ENCODE data around the gene HCN3. TPM values are rescaled to one million over a fixed set of nuclear protein-coding genes. Genes with fewer than 3 reads are reported as not detected.
A peak's percentile ranks its signal among the peaks of the same experiment; 100 is the strongest.

HCN3 gene
- total RNA-seq, 1 experiment from 2014 or later: 5.4 TPM

DNA sequence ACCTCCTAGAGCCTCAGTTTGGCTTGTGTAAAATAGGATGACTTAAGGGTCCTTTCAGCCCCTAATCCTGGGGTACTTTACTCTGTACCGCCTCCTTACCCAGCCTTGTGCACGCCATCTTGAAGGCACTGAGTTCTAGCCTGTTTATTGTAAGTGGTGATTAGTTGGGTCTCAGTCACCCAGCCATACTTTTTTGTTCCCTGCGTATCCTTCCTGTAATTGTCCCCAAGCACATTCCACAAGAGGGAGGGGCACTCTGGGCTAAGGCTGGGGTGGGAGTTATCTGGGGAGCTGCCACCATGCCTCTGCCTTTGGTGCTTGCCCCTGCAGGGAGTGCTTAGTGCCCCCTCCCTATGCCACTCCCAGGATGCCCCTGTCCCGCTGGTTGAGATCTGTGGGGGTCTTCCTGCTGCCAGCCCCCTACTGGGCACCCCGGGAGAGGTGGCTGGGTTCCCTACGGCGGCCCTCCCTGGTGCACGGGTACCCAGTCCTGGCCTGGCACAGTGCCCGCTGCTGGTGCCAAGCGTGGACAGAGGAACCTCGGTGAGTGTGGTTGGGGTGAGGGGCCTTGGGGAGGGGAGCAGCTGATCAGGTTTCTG, 32.3 kb downstream of the HCN3 start:
- Mint-ChIP-seq H3K4me3 (peak overlapping the region; percentile 95 to 98), H3K4me1 (peaks cover 13 to 24% of the 10 kb centered on the region in 2 experiments)
- WGBS (ENCODE audit: extremely low coverage, insufficient read length, low lambda C conversion rate): no CpG with 5 or more reads among the region's 11 CpGs

More for the DNA sequence above, 32.3 kb downstream of the HCN3 start:
- Histone ChIP-seq H3K18ac (ENCODE audit: insufficient read length, low read depth, low read length) (no peak overlapping the region), H4K91ac (ENCODE audit: insufficient read length, low read depth, low read length) (no peak overlapping the region), H3K79me2 (ENCODE audit: insufficient read depth, low read length) (peaks cover 10% of the 10 kb centered on the region; the same call in 1 of the 2 replicates), H3K14ac (ENCODE audit: insufficient read depth, low read length) (no peak overlapping the region; the same call in 1 of the 2 replicates), H3K9ac (ENCODE audit: extremely low read depth, insufficient read length, low read length) (peak overlapping the region; percentile 83), H3K23me2 (ENCODE audit: insufficient read length, low read depth, low read length, poor library complexity, severe bottlenecking) (peaks cover 10% of the 10 kb centered on the region), H3K27me3 (ENCODE audit: insufficient read depth, low read length) (no peaks in the 10 kb centered on the region), H3K23ac (ENCODE audit: insufficient read length, low read depth, low read length) (no peak overlapping the region), H3K9me3 (ENCODE audit: control insufficient read depth, low read depth, low read length) (no peaks in the 10 kb centered on the region), H2BK120ac (ENCODE audit: low read depth, low read length, poor library complexity, severe bottlenecking) (no peak overlapping the region), H2BK15ac (ENCODE audit: low read depth, low read length) (no peak overlapping the region), H4K8ac (replicated peaks; ENCODE audit: insufficient read length, low read depth, low read length) (no peak overlapping the region), H3K4ac (ENCODE audit: low read depth, low read length) (no peak overlapping the region), H2BK12ac (ENCODE audit: insufficient read length, low read depth, low read length) (no peak overlapping the region), H3K27ac (ENCODE audit: insufficient read length, low read depth, low read length) (peak overlapping the region; percentile 2), H2AFZ (ENCODE audit: low read length) (no peak overlapping the region), H2BK20ac (ENCODE audit: low read depth, low read length, poor library complexity, severe bottlenecking) (no peak overlapping the region), H3K79me1 (ENCODE audit: insufficient read depth, low read depth, low read length, poor library complexity, severe bottlenecking) (peaks cover 5% of the 10 kb centered on the region), H3T11ph (ENCODE audit: low read length) (no peak overlapping the region), H3K4me2 (ENCODE audit: insufficient read depth, insufficient read length, low read length) (peak overlapping the region; percentile 94), H2AK5ac (ENCODE audit: insufficient read length, low read length) (no peak overlapping the region), H2BK5ac (ENCODE audit: insufficient read length, low read length) (no peak overlapping the region), H3K4me1 (ENCODE audit: insufficient read depth, low read length) (peaks cover 3% of the 10 kb centered on the region; the same call in 1 of the 2 replicates), H4K5ac (ENCODE audit: insufficient read length, low read depth, low read length) (no peak overlapping the region), H4K20me1 (ENCODE audit: control insufficient read depth, insufficient read depth, insufficient read length) (no peaks in the 10 kb centered on the region), H3K56ac (ENCODE audit: insufficient read length, low read depth, low read length) (no peak overlapping the region)
- peaks cover 30 to 41% (median 39%) of the 10 kb centered on the region in 3 experiments; a peak in 6 of 7 replicates for H3K36me3 Mint-ChIP-seq (ENCODE audit: insufficient read depth in 1 of 3, low read depth in 3 of 3)
- no peak for DNase-seq
- H3K27ac Mint-ChIP-seq: peak overlapping the region; percentile 98 to 99 (median 99)
- no peaks in the 10 kb centered on the region for H3K27me3 Mint-ChIP-seq (ENCODE audit: low read depth)
- H3K9me3 Mint-ChIP-seq: no peaks in the 10 kb centered on the region
- TF ChIP-seq, protein P1, sequence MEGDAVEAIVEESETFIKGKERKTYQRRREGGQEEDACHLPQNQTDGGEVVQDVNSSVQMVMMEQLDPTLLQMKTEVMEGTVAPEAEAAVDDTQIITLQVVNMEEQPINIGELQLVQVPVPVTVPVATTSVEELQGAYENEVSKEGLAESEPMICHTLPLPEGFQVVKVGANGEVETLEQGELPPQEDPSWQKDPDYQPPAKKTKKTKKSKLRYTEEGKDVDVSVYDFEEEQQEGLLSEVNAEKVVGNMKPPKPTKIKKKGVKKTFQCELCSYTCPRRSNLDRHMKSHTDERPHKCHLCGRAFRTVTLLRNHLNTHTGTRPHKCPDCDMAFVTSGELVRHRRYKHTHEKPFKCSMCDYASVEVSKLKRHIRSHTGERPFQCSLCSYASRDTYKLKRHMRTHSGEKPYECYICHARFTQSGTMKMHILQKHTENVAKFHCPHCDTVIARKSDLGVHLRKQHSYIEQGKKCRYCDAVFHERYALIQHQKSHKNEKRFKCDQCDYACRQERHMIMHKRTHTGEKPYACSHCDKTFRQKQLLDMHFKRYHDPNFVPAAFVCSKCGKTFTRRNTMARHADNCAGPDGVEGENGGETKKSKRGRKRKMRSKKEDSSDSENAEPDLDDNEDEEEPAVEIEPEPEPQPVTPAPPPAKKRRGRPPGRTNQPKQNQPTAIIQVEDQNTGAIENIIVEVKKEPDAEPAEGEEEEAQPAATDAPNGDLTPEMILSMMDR (conservative IDR thresholded peaks at IDR 0.05): no peak

All from H9 (cell line).